A549 (cell line): ENCODE measurements around the gene TRIP11. TPM values are rescaled to one million over a fixed set of nuclear protein-coding genes. Genes with fewer than 3 reads are reported as not detected.

ENCODE experiments used
- ATAC-seq, 2 experiments: fragments of 200-7000 bp in 1 of 2; fragments of >200 bp in 1 of 2; cut with Nextera tagmentation in 1 of 2; cut with Tn5 transposase in 1 of 2; 3 replicates each; pipeline versions ENCODE4 v1.8.0 to v1.9.1; 2018 to 2020; ENCODE audit warnings: mild to moderate bottlenecking in 1 of 2, moderate library complexity in 1 of 2
- CTCF ChIA-PET: fragments of 300-600 bp; sonication (Branson Sonifier 250); formaldehyde crosslinking; extraction: SDS; loops from one replicate; lab custom pipeline; 2021; ENCODE audit warnings: antibody characterized with exemption, inconsistent platforms; lab: Yijun Ruan, JAX
- POLR2A ChIA-PET: fragments of 350-600 bp; formaldehyde crosslinking; extraction: SDS; loops from one replicate; lab custom pipeline; 2021; ENCODE audit warnings: antibody characterized with exemption, inconsistent platforms; lab: Yijun Ruan, JAX
- DNase-seq, 2 experiments: peaks; one replicate each; pipeline versions ENCODE4 v3.0.0 to v3.0.0-alpha.2; 2011 to 2016; ENCODE audit warnings: low read depth in 1 of 2, low spot score in 1 of 2
- FAIRE-seq: peaks from 2 replicates; lab custom pipeline; 2011; peaks lifted over from hg19 to GRCh38; lab: Jason Lieb, UNC
- H3K27ac ChIP-seq, 2 experiments: fragments of >200 bp; sonication (Bioruptor Twin); formaldehyde crosslinking; 3 replicates each; pipeline ENCODE4 v1.5.1; 2016 to 2017
- H3K4me1 ChIP-seq: fragments of >200 bp; sonication (Bioruptor Twin); formaldehyde crosslinking; 3 replicates; pipeline ENCODE4 v1.6.1; 2016
- H3K4me2 ChIP-seq: fragments of >200 bp; sonication (Bioruptor Twin); formaldehyde crosslinking; 3 replicates; pipeline ENCODE4 v1.6.1; 2016
- H3K4me3 ChIP-seq: fragments of >200 bp; sonication (Bioruptor Twin); formaldehyde crosslinking; 3 replicates; pipeline ENCODE4 v1.5.1; 2016
- H3K9me3 ChIP-seq: fragments of >200 bp; sonication (Bioruptor Twin); formaldehyde crosslinking; 3 replicates; pipeline ENCODE4 v1.6.1; 2016
- BCL3 ChIP-seq: fragments of >200 bp; sonication (Bioruptor Twin); formaldehyde crosslinking; IDR thresholded peaks from 3 replicates; pipeline ENCODE4 v1.6.1; 2016
- CBX2 ChIP-seq: fragments of 200-600 bp; sonication (generic); IDR thresholded peaks from 2 replicates; pipeline ENCODE4 v1.6.1; 2016; ENCODE audit warnings: low read depth, mild to moderate bottlenecking, borderline replicate concordance
- CBX8 ChIP-seq: fragments of 200-600 bp; sonication (generic); IDR thresholded peaks from 2 replicates; pipeline ENCODE4 v1.6.1; 2016
- EHMT2 ChIP-seq: fragments of 200-600 bp; sonication (generic); IDR thresholded peaks from 2 replicates; pipeline ENCODE4 v1.6.1; 2016; ENCODE audit warnings: antibody characterized with exemption, low read depth, mild to moderate bottlenecking, moderate library complexity
- ESRRA ChIP-seq: fragments of 150-350 bp; IDR thresholded peaks from 2 replicates; pipeline ENCODE4 v1.6.1; 2014; ENCODE audit warnings: mild to moderate bottlenecking, low read length, borderline replicate concordance
- FOXS1 ChIP-seq: fragments of 250-450 bp; sonication (Bioruptor Pico); IDR thresholded peaks from 2 replicates; pipeline ENCODE4 v1.5.0; 2020; ENCODE audit warnings: mild to moderate bottlenecking, moderate library complexity
- GATA3 ChIP-seq: IDR thresholded peaks from 2 replicates; pipeline ENCODE4 v1.6.1; 2012; ENCODE audit warnings: borderline replicate concordance
- HDAC2 ChIP-seq: fragments of 200-600 bp; sonication (generic); IDR thresholded peaks from 2 replicates; pipeline ENCODE4 v1.6.1; 2016
- HEYL ChIP-seq: fragments of 250-450 bp; sonication (Bioruptor Pico); IDR thresholded peaks from 2 replicates; pipeline ENCODE4 v1.8.0; 2021; ENCODE audit warnings: mild to moderate bottlenecking, moderate library complexity
- HOXA7 ChIP-seq: fragments of 250-450 bp; sonication (Bioruptor Pico); IDR thresholded peaks from 2 replicates; pipeline ENCODE4 v1.5.0; 2020; ENCODE audit warnings: mild to moderate bottlenecking, moderate library complexity
- HOXB5 ChIP-seq: fragments of 250-450 bp; sonication (Bioruptor Pico); IDR thresholded peaks from 2 replicates; pipeline ENCODE4 v1.5.0; 2020; ENCODE audit warnings: mild to moderate bottlenecking, moderate library complexity
- JUN ChIP-seq, 2 experiments: fragments of >200 bp; sonication (Bioruptor Twin); formaldehyde crosslinking; IDR thresholded peaks; 2 replicates in 1 of 2; 3 replicates in 1 of 2; pipeline ENCODE4 v1.6.1; 2016 to 2017
- JUNB ChIP-seq: fragments of >200 bp; sonication (Bioruptor Twin); formaldehyde crosslinking; IDR thresholded peaks from 2 replicates; pipeline ENCODE4 v1.6.1; 2016
- MAX ChIP-seq: IDR thresholded peaks from 2 replicates; pipeline ENCODE4 v1.6.1; 2012
- MYC ChIP-seq: IDR thresholded peaks from 2 replicates; pipeline ENCODE4 v1.6.1; 2012; ENCODE audit warnings: mild to moderate bottlenecking, inconsistent platforms, low read length, improper control_type of control experiment, borderline replicate concordance
- NFE2L2 ChIP-seq: fragments of 150-350 bp; conservative IDR thresholded peaks from 2 replicates; pipeline ENCODE4 v1.6.1; 2014; ENCODE audit warnings: low read length
- PHF8 ChIP-seq: fragments of 200-600 bp; sonication (generic); IDR thresholded peaks from 2 replicates; pipeline ENCODE4 v1.6.1; 2016; ENCODE audit warnings: low read depth, mild to moderate bottlenecking, antibody characterized with exemption, moderate library complexity, borderline replicate concordance
- POLR2AphosphoS2 ChIP-seq: conservative IDR thresholded peaks from 2 replicates; pipeline ENCODE4 v1.6.1; 2012; ENCODE audit warnings: low read length, improper control_type of control experiment, inconsistent platforms
- RARB ChIP-seq: fragments of 250-450 bp; sonication (Bioruptor Pico); IDR thresholded peaks from 2 replicates; pipeline ENCODE4 v1.8.0; 2021; ENCODE audit warnings: mild to moderate bottlenecking, moderate library complexity
- RCOR1 ChIP-seq: fragments of 150-350 bp; IDR thresholded peaks from 2 replicates; pipeline ENCODE4 v1.6.1; 2014; ENCODE audit warnings: antibody characterized with exemption, low read length, low read depth
- SREBF2 ChIP-seq: fragments of 450-650 bp; IDR thresholded peaks from 2 replicates; pipeline ENCODE4 v1.6.1; 2014; ENCODE audit warnings: mild to moderate bottlenecking, moderate library complexity
- TP53 ChIP-seq: fragments of 250-450 bp; sonication (Bioruptor Pico); IDR thresholded peaks from 2 replicates; pipeline ENCODE4 v1.5.0; 2021; ENCODE audit warnings: mild to moderate bottlenecking, moderate library complexity
- ZSCAN20 ChIP-seq: fragments of 250-450 bp; sonication (Bioruptor Pico); IDR thresholded peaks from 2 replicates; pipeline ENCODE4 v1.8.0; 2022; ENCODE audit warnings: mild to moderate bottlenecking, moderate library complexity
- WGBS: methylation state at CpG from one replicate; pipeline ENCODE4 v1.1.6; 2017; ENCODE audit errors: missing lambda C conversion rate; 5-methylcytosine and 5-hydroxymethylcytosine counted together
- polyA plus RNA-seq, 4 experiments: library from polyadenylated mRNA; depleted of rRNA in 3 of 4; stranded (reverse); fragments of >200 nt; fragmentation: RNase III in 1 of 4; extraction: RNeasy Plus Mini Kit Qiagen cat#74134 plus additional on column Dnase treatment in 1 of 4; gene quantifications; 2 replicates in 3 of 4; 3 replicates in 1 of 4; pipeline ENCODE4 v1.2.3, GENCODE V29; 2011 to 2017
- TF ChIP-seq, protein P1 (sequence below): fragments of 150-350 bp; IDR thresholded peaks from 2 replicates; pipeline ENCODE4 v1.6.1; 2014; ENCODE audit warnings: low read depth, mild to moderate bottlenecking, low read length

The TRIP11 gene
- polyA plus RNA-seq, 2 of the 4 experiments (the other 2 are of a cell fraction): 7.9 to 26.8 TPM

GRCh38 chr14:91919814-91920213 is 120.0 kb downstream of the TRIP11 start:
- H3K4me2 ChIP-seq: no peak overlapping the region
- ChIA-PET CTCF (interaction anchor here (0.6 to 1.2 kb wide), 3 partner anchors 63 to 270 kb away, joined by 3 to 4 read pairs (median 3); no protein-coding TSS in a partner anchor), POLR2A (no interaction called here)
- H3K4me3 ChIP-seq: no peak overlapping the region
- ATAC-seq: no peak
- no peaks in the 10 kb centered on the region for H3K9me3 ChIP-seq
- DNase-seq: no peak
- no peak for FAIRE-seq
- no peak for TF ChIP-seq CBX8
- TF ChIP-seq JUNB: no peak
- no peak for TF ChIP-seq ZSCAN20 (CRISPR knock-in tag)
- TF ChIP-seq TP53 (CRISPR knock-in tag): no peak
- no peak for TF ChIP-seq FOXS1 (CRISPR knock-in tag)
- TF ChIP-seq NFE2L2: no peak
- TF ChIP-seq GATA3: no peak
- no peak for TF ChIP-seq HEYL (CRISPR knock-in tag)
- no peak for TF ChIP-seq EHMT2
- no peak for TF ChIP-seq BCL3
- TF ChIP-seq, all 56 proteins: peak for 0
- 48% methylated on average over 4 of the region's 4 CpGs for WGBS
- H3K4me1 ChIP-seq: no peaks in the 10 kb centered on the region
- no peak overlapping the region for H3K27ac ChIP-seq

GRCh38 chr14:91918186-91918883 is 121.5 kb downstream of the TRIP11 start:
- no peak overlapping the region for H3K4me3 ChIP-seq
- no peak for TF ChIP-seq ESRRA
- TF ChIP-seq POLR2AphosphoS2: no peak
- TF ChIP-seq HOXB5: no peak
- TF ChIP-seq TP53 (CRISPR knock-in tag): no peak
- no peak for TF ChIP-seq MYC
- no peak for TF ChIP-seq RCOR1
- TF ChIP-seq EHMT2: no peak
- no peak for TF ChIP-seq RARB (CRISPR knock-in tag)
- no peak for TF ChIP-seq HEYL (CRISPR knock-in tag)
- TF ChIP-seq HOXA7 (CRISPR knock-in tag): no peak
- no peak for TF ChIP-seq MAX
- no peak for TF ChIP-seq PHF8
- TF ChIP-seq HDAC2: no peak
- TF ChIP-seq JUN (IDR thresholded peaks at IDR 0.05): no peak
- TF ChIP-seq, protein P1, sequence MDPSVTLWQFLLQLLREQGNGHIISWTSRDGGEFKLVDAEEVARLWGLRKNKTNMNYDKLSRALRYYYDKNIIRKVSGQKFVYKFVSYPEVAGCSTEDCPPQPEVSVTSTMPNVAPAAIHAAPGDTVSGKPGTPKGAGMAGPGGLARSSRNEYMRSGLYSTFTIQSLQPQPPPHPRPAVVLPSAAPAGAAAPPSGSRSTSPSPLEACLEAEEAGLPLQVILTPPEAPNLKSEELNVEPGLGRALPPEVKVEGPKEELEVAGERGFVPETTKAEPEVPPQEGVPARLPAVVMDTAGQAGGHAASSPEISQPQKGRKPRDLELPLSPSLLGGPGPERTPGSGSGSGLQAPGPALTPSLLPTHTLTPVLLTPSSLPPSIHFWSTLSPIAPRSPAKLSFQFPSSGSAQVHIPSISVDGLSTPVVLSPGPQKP: no peak
- no peak for TF ChIP-seq FOXS1 (CRISPR knock-in tag)
- TF ChIP-seq CBX2: no peak
- TF ChIP-seq SREBF2: no peak
- TF ChIP-seq GATA3: no peak
- CTCF ChIA-PET: interaction anchor here (0.9 to 8.4 kb wide), 3 partner anchors 10 to 270 kb away, joined by 3 to 65 read pairs (median 6); no protein-coding TSS in a partner anchor
- no peak overlapping the region for H3K27ac ChIP-seq
- H3K4me1 ChIP-seq: no peaks in the 10 kb centered on the region
- no peaks in the 10 kb centered on the region for H3K9me3 ChIP-seq
- ATAC-seq: no peak
- no peak overlapping the region for H3K4me2 ChIP-seq
- POLR2A ChIA-PET: no interaction called here
- FAIRE-seq: no peak
- no peak for DNase-seq
- 41% methylated on average over 5 of the region's 5 CpGs for WGBS

Other genes starting within 250 kb of the TRIP11 start
- gene TC2N, start 172.5 kb downstream of the TRIP11 start, polyA plus RNA-seq (2011; rRNA removed): 5.5 and 7.1 TPM in 2 replicates
- 0.43 to 0.80 TPM (median 0.43 TPM) in 3 replicates for gene TC2N, start 172.5 kb downstream of the TRIP11 start, polyA plus RNA-seq (2017; fragmentation: RNase III; extraction: RNeasy Plus Mini Kit Qiagen cat#74134 plus additional on column Dnase treatment)
- 0.88 and 2.1 TPM in 2 replicates for gene FBLN5, start 92.4 kb downstream of the TRIP11 start, polyA plus RNA-seq (2011; rRNA removed)
- gene FBLN5, start 92.4 kb downstream of the TRIP11 start, polyA plus RNA-seq (2017; fragmentation: RNase III; extraction: RNeasy Plus Mini Kit Qiagen cat#74134 plus additional on column Dnase treatment): 1.3 to 1.8 TPM (median 1.5 TPM) in 3 replicates
- 37.1 and 41.8 TPM in 2 replicates for gene ATXN3, start 66.5 kb upstream of the TRIP11 start, polyA plus RNA-seq (2011; rRNA removed)
- gene ATXN3, start 66.5 kb upstream of the TRIP11 start, polyA plus RNA-seq (2017; fragmentation: RNase III; extraction: RNeasy Plus Mini Kit Qiagen cat#74134 plus additional on column Dnase treatment): 23.8 to 25.2 TPM (median 24.4 TPM) in 3 replicates
- gene NDUFB1, start 81.6 kb upstream of the TRIP11 start, polyA plus RNA-seq (2011; rRNA removed): 397 and 704 TPM in 2 replicates
- 594 to 640 TPM (median 596 TPM) in 3 replicates for gene NDUFB1, start 81.6 kb upstream of the TRIP11 start, polyA plus RNA-seq (2017; fragmentation: RNase III; extraction: RNeasy Plus Mini Kit Qiagen cat#74134 plus additional on column Dnase treatment)
- 60.0 and 75.3 TPM in 2 replicates for gene CPSF2, start 81.9 kb upstream of the TRIP11 start, polyA plus RNA-seq (2011; rRNA removed)
- gene CPSF2, start 81.9 kb upstream of the TRIP11 start, polyA plus RNA-seq (2017; fragmentation: RNase III; extraction: RNeasy Plus Mini Kit Qiagen cat#74134 plus additional on column Dnase treatment): 50.7 to 57.3 TPM (median 54.6 TPM) in 3 replicates